Measurements from ENCODE around the gene FRMD4A.

DNA sequence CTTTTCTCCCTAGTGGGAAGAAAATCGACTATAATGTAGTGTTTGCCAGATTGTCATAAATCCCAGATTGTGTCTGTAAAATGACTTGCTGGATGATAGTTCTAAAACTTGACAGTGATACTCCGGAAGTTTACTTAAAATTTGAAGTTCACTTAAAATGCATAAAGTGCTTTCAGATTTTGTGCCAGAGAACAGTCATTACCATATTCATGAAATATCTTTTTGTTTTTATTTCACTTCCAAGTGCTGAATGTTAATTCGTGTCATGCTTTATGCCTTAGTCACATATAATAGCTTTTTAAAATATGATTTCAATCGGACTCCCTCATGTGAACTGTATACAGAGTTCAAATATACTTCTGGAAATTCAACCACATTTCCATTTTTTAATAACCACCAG lies 713.6 kb downstream of the FRMD4A start:
- no peak for TF ChIP-seq EZH2 (IDR thresholded peaks at IDR 0.05; ENCODE audit: insufficient read depth, poor library complexity, severe bottlenecking)
- TF ChIP-seq EZH2phosphoT487 (IDR thresholded peaks at IDR 0.05; ENCODE audit: insufficient read depth, low read depth) = no peak
